HepG2 (cell line): ENCODE measurements around the gene THRB. TPM values are rescaled to one million over a fixed set of nuclear protein-coding genes. Genes with fewer than 3 reads are reported as not detected.
A peak's percentile ranks its signal among the peaks of the same experiment; 100 is the strongest.

Experiments used
- ATAC-seq: fragments of 200-7000 bp; cut with Tn5 transposase; 3 replicates; pipeline ENCODE4 v1.9.1; 2020; ENCODE audit warnings: mild to moderate bottlenecking, moderate library complexity
- BruUV-seq: library from RNA; stranded (reverse); fragments of 400-500 nt; replicated peaks from 2 replicates; lab custom pipeline; 2021; lab: Mats Ljungman, UMichigan
- CTCF ChIA-PET: fragments of 300-600 bp; formaldehyde crosslinking; extraction: SDS; loops from one replicate; lab custom pipeline; 2021; ENCODE audit warnings: low total read pairs, inconsistent platforms, low intra/inter-chr PET ratio; lab: Yijun Ruan, JAX
- POLR2A ChIA-PET: fragments of 350-600 bp; sonication (Branson Sonifier 250); formaldehyde crosslinking; loops from one replicate; lab custom pipeline; 2020; ENCODE audit warnings: antibody characterized with exemption, inconsistent platforms; lab: Yijun Ruan, JAX
- DNase-seq: peaks from one replicate; pipeline ENCODE4 v3.0.0-alpha.2; 2015; ENCODE audit warnings: low spot score
- FAIRE-seq: peaks from 3 replicates; lab custom pipeline; 2011; peaks lifted over from hg19 to GRCh38; lab: Jason Lieb, UNC
- H2AFZ ChIP-seq: one replicate; pipeline ENCODE4 v1.6.1; 2011; ENCODE audit warnings: low read length, inconsistent platforms
- H3K27ac ChIP-seq: fragments of 300-600 bp; 3 replicates; pipeline ENCODE4 v1.8.0; 2011; ENCODE audit warnings: mixed run types, mild to moderate bottlenecking, mixed read lengths, low read length, inconsistent platforms; ENCODE audit not compliant: insufficient read depth; ENCODE audit errors: extremely low read length
- H3K27me3 ChIP-seq, 2 experiments: fragments of 200-600 bp in 1 of 2; 2 replicates in 1 of 2; 3 replicates in 1 of 2; pipeline versions ENCODE4 v1.6.0 to v1.8.0; 2011; ENCODE audit warnings: low read length in 2 of 2, mild to moderate bottlenecking in 2 of 2, moderate library complexity in 2 of 2, inconsistent platforms in 1 of 2; ENCODE audit not compliant: insufficient read depth in 2 of 2, control insufficient read depth in 1 of 2
- H3K36me3 ChIP-seq, 2 experiments: fragments of 200-600 bp in 1 of 2; replicated peaks in 1 of 2; 2 replicates in 1 of 2; 3 replicates in 1 of 2; pipeline versions ENCODE4 v1.5.1 to v1.8.0; 2011; ENCODE audit warnings: low read length in 2 of 2, inconsistent platforms in 1 of 2; ENCODE audit not compliant: insufficient read depth in 2 of 2, control insufficient read depth in 1 of 2
- H3K4me1 ChIP-seq: 2 replicates; pipeline ENCODE4 v1.5.1; 2012; ENCODE audit warnings: low read length, inconsistent platforms; ENCODE audit not compliant: insufficient read depth
- H3K4me2 ChIP-seq: 2 replicates; pipeline ENCODE4 v1.6.0; 2011; ENCODE audit warnings: low read depth, low read length, inconsistent platforms
- H3K4me3 ChIP-seq, 3 experiments: fragments of 200-600 bp in 1 of 3; sonication (generic), shearing (Covaris generic) in 1 of 3; replicated peaks in 1 of 3; 2 replicates each; pipeline ENCODE4 v1.5.1; 2011 to 2016; ENCODE audit warnings: low read length in 3 of 3, inconsistent platforms in 2 of 3, low read depth in 2 of 3, mild to moderate bottlenecking in 2 of 3, control low read depth in 1 of 3, mixed read lengths in 1 of 3; ENCODE audit not compliant: insufficient read depth in 1 of 3
- H3K79me2 ChIP-seq: one replicate; pipeline ENCODE4 v1.6.1; 2011; ENCODE audit warnings: low read length, inconsistent platforms; ENCODE audit not compliant: insufficient read depth
- H3K9ac ChIP-seq: 2 replicates; pipeline ENCODE4 v1.6.0; 2011; ENCODE audit warnings: mild to moderate bottlenecking, low read depth, low read length, inconsistent platforms; ENCODE audit not compliant: insufficient read depth
- H3K9me3 ChIP-seq: 2 replicates; pipeline ENCODE4 v1.5.1; 2012; ENCODE audit warnings: mild to moderate bottlenecking, low read length
- H4K20me1 ChIP-seq: 2 replicates; pipeline ENCODE4 v1.6.0; 2011; ENCODE audit warnings: inconsistent platforms, mild to moderate bottlenecking, low read length, moderate library complexity; ENCODE audit not compliant: insufficient read depth
- ATF7 ChIP-seq, 2 experiments: fragments of 450-650 bp in 1 of 2; sonication (generic) in 1 of 2; formaldehyde crosslinking in 1 of 2; IDR thresholded peaks; 2 replicates each; pipeline versions ENCODE4 v1.4.0 to v1.6.1; 2016 to 2020; ENCODE audit warnings: antibody characterized with exemption in 1 of 2, mild to moderate bottlenecking in 1 of 2, missing genetic modification reagents in 1 of 2
- CREB1 ChIP-seq, 2 experiments: fragments of 450-650 bp in 1 of 2; IDR thresholded peaks; 2 replicates each; pipeline ENCODE4 v1.6.1; 2016 to 2017; ENCODE audit warnings: control low read depth in 1 of 2, mild to moderate bottlenecking in 1 of 2, missing compliant biosample characterization in 1 of 2, missing genetic modification characterization in 1 of 2
- JDP2 ChIP-seq: sonication (generic); formaldehyde crosslinking; IDR thresholded peaks from 2 replicates; pipeline ENCODE4 v1.8.1; 2022; ENCODE audit warnings: missing genetic modification reagents, borderline replicate concordance
- JUND ChIP-seq: sonication (generic); formaldehyde crosslinking; IDR thresholded peaks from 2 replicates; pipeline ENCODE4 v1.8.0; 2022; ENCODE audit warnings: mild to moderate bottlenecking, missing genetic modification reagents
- SAFB2 ChIP-seq: sonication (generic); formaldehyde crosslinking; IDR thresholded peaks from 2 replicates; pipeline ENCODE4 v1.5.1; 2020; ENCODE audit warnings: missing genetic modification reagents, low read depth, mild to moderate bottlenecking, borderline replicate concordance
- TARDBP ChIP-seq: sonication (generic); formaldehyde crosslinking; IDR thresholded peaks from 2 replicates; pipeline ENCODE4 v1.8.0; 2022; ENCODE audit warnings: mild to moderate bottlenecking, missing genetic modification reagents
- ZNF296 ChIP-seq: sonication (generic); formaldehyde crosslinking; conservative IDR thresholded peaks from 2 replicates; pipeline ENCODE4 v1.5.0; 2020; ENCODE audit warnings: mild to moderate bottlenecking, missing genetic modification reagents
- ZNF496 ChIP-seq: sonication (generic); formaldehyde crosslinking; IDR thresholded peaks from 2 replicates; pipeline ENCODE4 v1.8.1; 2023; ENCODE audit warnings: mild to moderate bottlenecking, moderate library complexity, missing genetic modification reagents; ENCODE audit not compliant: insufficient replicate concordance
- in situ Hi-C: cut with HindIII; loops from 2 replicates; pipeline ENCODE4 v1.10.0; 2017; ENCODE audit warnings: low pct_unique_long_range_greater_than_20kb; ENCODE audit not compliant: extremely low pct_ligation_motif_present
- intact Hi-C: fragments of 100-400 bp; cut with micrococcal nuclease; formaldehyde crosslinking; loops from one replicate; pipeline ENCODE4 v1.10.0; 2022; ENCODE audit not compliant: unreplicated experiment
- polyA plus RNA-seq, 8 experiments: library from polyadenylated mRNA; depleted of rRNA in 3 of 8; stranded (reverse) in 7 of 8; unstranded in 1 of 8; fragments of >200 nt; fragmentation: Illumina TruSeq in 4 of 8; extraction: Trizol in 4 of 8; gene quantifications; 2 replicates each; pipeline versions ENCODE4 v1.2.1 to v1.2.3, GENCODE V29; 2011 to 2016; ENCODE audit warnings: low read depth in 4 of 8, missing spikeins in 1 of 8, mixed read lengths in 1 of 8; ENCODE audit not compliant: insufficient read depth in 1 of 8
- total RNA-seq, 5 experiments: library from RNA; depleted of rRNA; stranded (reverse); fragments of >200 nt; fragmentation: Illumina TruSeq; extraction: Trizol; gene quantifications; 2 replicates each; pipeline ENCODE4 v1.2.3, GENCODE V29; 2016; ENCODE audit warnings: low read depth in 1 of 5
- TF ChIP-seq, protein P1 (sequence below): sonication (generic); formaldehyde crosslinking; IDR thresholded peaks from 2 replicates; pipeline ENCODE4 v1.9.0; 2022; ENCODE audit warnings: missing genetic modification reagents, mild to moderate bottlenecking, borderline replicate concordance
- TF ChIP-seq, protein P2 (sequence below): sonication (generic); formaldehyde crosslinking; IDR thresholded peaks from 2 replicates; pipeline ENCODE4 v1.5.1; 2020; ENCODE audit warnings: mild to moderate bottlenecking, missing genetic modification reagents, moderate library complexity
- TF ChIP-seq, protein P3 (sequence below): sonication (generic); formaldehyde crosslinking; IDR thresholded peaks from 2 replicates; pipeline ENCODE4 v1.9.0; 2021; ENCODE audit warnings: missing genetic modification reagents, borderline replicate concordance
- TF ChIP-seq, protein P4 (sequence below): sonication (generic); formaldehyde crosslinking; IDR thresholded peaks from 2 replicates; pipeline ENCODE4 v1.8.1; 2022; ENCODE audit warnings: mild to moderate bottlenecking, missing genetic modification reagents

Gene THRB
- total and polyA plus RNA-seq, 2 of the 13 experiments (the other 11 are each of a cell fraction or from before 2014, with no cell fraction given), result 4.7 to 22.7 TPM

DNA sequence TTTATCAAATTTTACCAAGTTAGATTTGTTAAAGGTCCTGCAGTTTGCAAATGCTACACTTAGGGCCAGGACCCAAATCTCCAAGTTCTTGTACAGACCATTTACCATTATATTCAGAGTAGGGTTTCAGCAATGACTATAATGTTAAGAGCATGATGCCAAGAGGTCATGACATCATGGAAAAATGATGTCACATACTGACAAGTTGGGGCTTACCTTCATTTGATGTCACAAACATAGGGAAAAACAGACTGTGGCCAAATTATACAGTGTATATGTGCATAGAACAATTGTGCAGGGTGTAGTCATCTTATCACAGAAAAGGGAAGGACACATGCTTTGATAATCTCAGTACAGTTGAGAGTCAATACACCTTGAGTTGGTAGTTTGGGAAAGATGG lies 10.1 kb upstream of the THRB start:
- ChIA-PET POLR2A (interaction anchor here (1.6 to 1.7 kb wide), 2 partner anchors 9 to 17 kb away, joined by 4 to 7 read pairs; no protein-coding TSS in a partner anchor), CTCF (no interaction called here)
- H3K36me3 ChIP-seq, result no peaks in the 10 kb centered on the region
- TF ChIP-seq, protein P1, sequence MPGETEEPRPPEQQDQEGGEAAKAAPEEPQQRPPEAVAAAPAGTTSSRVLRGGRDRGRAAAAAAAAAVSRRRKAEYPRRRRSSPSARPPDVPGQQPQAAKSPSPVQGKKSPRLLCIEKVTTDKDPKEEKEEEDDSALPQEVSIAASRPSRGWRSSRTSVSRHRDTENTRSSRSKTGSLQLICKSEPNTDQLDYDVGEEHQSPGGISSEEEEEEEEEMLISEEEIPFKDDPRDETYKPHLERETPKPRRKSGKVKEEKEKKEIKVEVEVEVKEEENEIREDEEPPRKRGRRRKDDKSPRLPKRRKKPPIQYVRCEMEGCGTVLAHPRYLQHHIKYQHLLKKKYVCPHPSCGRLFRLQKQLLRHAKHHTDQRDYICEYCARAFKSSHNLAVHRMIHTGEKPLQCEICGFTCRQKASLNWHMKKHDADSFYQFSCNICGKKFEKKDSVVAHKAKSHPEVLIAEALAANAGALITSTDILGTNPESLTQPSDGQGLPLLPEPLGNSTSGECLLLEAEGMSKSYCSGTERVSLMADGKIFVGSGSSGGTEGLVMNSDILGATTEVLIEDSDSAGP (CRISPR knock-in tag), result no peak
- TF ChIP-seq ATF7 (IDR thresholded peaks at IDR 0.05) (peak; percentile 45), ATF7 (CRISPR knock-in tag; IDR thresholded peaks at IDR 0.05) (no peak), ZNF496 (CRISPR knock-in tag) (no peak), JUND (CRISPR knock-in tag) (no peak), TARDBP (no peak), CREB1 (IDR thresholded peaks at IDR 0.05) (peak; percentile 72), CREB1 (CRISPR knock-in tag; IDR thresholded peaks at IDR 0.05) (no peak), SAFB2 (CRISPR knock-in tag) (no peak), JDP2 (no peak), ZNF296 (CRISPR knock-in tag) (no peak)
- TF ChIP-seq, protein P2, sequence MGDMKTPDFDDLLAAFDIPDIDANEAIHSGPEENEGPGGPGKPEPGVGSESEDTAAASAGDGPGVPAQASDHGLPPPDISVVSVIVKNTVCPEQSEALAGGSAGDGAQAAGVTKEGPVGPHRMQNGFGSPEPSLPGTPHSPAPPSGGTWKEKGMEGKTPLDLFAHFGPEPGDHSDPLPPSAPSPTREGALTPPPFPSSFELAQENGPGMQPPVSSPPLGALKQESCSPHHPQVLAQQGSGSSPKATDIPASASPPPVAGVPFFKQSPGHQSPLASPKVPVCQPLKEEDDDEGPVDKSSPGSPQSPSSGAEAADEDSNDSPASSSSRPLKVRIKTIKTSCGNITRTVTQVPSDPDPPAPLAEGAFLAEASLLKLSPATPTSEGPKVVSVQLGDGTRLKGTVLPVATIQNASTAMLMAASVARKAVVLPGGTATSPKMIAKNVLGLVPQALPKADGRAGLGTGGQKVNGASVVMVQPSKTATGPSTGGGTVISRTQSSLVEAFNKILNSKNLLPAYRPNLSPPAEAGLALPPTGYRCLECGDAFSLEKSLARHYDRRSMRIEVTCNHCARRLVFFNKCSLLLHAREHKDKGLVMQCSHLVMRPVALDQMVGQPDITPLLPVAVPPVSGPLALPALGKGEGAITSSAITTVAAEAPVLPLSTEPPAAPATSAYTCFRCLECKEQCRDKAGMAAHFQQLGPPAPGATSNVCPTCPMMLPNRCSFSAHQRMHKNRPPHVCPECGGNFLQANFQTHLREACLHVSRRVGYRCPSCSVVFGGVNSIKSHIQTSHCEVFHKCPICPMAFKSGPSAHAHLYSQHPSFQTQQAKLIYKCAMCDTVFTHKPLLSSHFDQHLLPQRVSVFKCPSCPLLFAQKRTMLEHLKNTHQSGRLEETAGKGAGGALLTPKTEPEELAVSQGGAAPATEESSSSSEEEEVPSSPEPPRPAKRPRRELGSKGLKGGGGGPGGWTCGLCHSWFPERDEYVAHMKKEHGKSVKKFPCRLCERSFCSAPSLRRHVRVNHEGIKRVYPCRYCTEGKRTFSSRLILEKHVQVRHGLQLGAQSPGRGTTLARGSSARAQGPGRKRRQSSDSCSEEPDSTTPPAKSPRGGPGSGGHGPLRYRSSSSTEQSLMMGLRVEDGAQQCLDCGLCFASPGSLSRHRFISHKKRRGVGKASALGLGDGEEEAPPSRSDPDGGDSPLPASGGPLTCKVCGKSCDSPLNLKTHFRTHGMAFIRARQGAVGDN (CRISPR knock-in tag), result no peak
- TF ChIP-seq, protein P3, sequence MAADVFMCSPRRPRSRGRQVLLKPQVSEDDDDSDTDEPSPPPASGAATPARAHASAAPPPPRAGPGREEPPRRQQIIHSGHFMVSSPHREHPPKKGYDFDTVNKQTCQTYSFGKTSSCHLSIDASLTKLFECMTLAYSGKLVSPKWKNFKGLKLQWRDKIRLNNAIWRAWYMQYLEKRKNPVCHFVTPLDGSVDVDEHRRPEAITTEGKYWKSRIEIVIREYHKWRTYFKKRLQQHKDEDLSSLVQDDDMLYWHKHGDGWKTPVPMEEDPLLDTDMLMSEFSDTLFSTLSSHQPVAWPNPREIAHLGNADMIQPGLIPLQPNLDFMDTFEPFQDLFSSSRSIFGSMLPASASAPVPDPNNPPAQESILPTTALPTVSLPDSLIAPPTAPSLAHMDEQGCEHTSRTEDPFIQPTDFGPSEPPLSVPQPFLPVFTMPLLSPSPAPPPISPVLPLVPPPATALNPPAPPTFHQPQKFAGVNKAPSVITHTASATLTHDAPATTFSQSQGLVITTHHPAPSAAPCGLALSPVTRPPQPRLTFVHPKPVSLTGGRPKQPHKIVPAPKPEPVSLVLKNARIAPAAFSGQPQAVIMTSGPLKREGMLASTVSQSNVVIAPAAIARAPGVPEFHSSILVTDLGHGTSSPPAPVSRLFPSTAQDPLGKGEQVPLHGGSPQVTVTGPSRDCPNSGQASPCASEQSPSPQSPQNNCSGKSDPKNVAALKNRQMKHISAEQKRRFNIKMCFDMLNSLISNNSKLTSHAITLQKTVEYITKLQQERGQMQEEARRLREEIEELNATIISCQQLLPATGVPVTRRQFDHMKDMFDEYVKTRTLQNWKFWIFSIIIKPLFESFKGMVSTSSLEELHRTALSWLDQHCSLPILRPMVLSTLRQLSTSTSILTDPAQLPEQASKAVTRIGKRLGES (CRISPR knock-in tag), result no peak
- TF ChIP-seq, protein P4, sequence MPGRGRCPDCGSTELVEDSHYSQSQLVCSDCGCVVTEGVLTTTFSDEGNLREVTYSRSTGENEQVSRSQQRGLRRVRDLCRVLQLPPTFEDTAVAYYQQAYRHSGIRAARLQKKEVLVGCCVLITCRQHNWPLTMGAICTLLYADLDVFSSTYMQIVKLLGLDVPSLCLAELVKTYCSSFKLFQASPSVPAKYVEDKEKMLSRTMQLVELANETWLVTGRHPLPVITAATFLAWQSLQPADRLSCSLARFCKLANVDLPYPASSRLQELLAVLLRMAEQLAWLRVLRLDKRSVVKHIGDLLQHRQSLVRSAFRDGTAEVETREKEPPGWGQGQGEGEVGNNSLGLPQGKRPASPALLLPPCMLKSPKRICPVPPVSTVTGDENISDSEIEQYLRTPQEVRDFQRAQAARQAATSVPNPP, result no peak

More for the DNA sequence above, 10.1 kb upstream of the THRB start:
- no TSS peak for BruUV-seq
- no peaks in the 10 kb centered on the region for H3K4me1 ChIP-seq
- H3K27me3 ChIP-seq, result no peaks in the 10 kb centered on the region
- no peak overlapping the region for H3K4me2 ChIP-seq
- no peak overlapping the region for H3K27ac ChIP-seq
- no peaks in the 10 kb centered on the region for H3K79me2 ChIP-seq
- H3K4me3 ChIP-seq, result no peak overlapping the region
- intact Hi-C loops, result no loop called here
- in situ Hi-C loops, result no loop called here
- H4K20me1 ChIP-seq, result no peaks in the 10 kb centered on the region
- FAIRE-seq (no peak), ATAC-seq (no peak), DNase-seq (no peak)
- no peak overlapping the region for H3K9ac ChIP-seq
- no peak overlapping the region for H2AFZ ChIP-seq
- H3K9me3 ChIP-seq, result no peaks in the 10 kb centered on the region
